ENCODE results near the gene FN3KRP. TPM values are rescaled to one million over a fixed set of nuclear protein-coding genes. Genes with fewer than 3 reads are reported as not detected.

The FN3KRP gene
- total RNA-seq, 1 donor from 2014 or later = 20.4 TPM

- no peak for DNase-seq (ENCODE audit: low spot score)
Observed at GRCh38 chr17:82705756-82706155, 10.8 kb upstream of the FN3KRP start.

GRCh38 chr17:82709024-82709675 lies 7.4 kb upstream of the FN3KRP start:
- no peak for DNase-seq (ENCODE audit: low spot score)

GRCh38 chr17:82709676-82710498 lies 6.6 kb upstream of the FN3KRP start:
- no peak for DNase-seq (ENCODE audit: low spot score)

DNA sequence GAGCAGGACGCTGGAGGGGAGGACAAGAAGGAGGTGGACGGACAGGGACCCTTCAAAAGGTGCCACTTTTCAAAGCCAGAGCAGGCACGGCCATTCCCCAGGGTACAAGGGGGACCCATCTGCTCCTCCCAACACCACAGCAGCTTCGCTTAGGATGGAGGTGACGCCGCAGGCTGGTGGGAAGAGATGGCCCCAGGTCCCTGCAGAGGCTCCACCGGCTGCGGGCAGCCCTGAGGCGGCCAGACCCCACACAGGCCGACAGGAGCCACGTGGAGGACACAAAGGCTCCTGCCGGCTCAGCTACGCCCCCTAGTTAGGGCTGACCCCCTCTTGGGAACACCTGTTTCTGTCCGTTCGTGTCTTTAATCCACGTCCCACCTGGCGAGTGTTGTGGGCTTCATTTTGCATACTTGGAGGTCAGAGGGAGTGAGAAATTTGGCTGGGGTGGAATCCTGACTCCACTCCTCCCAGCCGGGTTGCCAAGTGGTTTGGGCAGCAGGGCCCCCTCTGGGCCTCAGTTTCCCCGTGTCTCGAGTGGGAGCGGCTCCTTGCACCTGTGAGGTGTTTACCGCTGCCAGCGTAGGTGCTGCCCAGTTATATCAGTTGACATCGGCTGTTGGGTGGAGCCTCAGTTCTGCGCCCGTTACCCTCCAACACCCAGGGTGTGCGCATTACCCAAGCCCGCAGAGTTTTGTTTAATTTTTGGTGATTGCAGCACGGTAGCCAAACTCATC lies 5.8 kb upstream of the FN3KRP start:
- no peak for DNase-seq (ENCODE audit: low spot score)

DNA sequence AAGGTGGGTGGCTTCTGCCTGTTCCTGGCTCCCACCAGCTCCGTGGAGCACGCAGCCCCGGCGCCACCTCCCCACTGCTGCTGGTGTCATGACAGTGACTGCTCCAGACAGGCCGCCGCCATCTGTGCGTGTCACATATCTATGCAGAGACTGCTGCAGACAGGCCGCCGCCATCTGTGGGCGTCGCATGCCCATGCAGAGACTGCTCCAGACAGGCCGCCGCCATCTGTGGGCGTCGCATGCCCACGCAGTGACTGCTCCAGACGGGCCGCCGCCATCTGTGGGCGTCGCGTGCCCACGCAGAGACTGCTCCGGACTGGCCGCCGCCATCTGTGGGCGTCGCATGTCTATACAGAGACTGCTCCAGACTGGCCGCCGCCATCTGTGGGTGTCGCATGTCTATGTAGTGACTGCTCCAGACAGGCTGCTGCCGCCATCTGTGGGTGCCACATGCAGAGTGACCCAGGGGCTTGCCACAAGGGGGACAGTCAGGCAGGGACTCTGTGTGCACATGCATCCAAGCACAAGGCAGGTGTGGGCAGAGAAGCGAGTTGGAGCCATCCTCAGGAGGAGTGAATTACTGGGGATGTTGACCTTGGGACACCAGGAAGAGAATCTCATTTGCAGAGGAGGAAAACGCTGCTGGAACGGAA lies 3.3 kb upstream of the FN3KRP start:
- no peak for DNase-seq (ENCODE audit: low spot score)

DNA sequence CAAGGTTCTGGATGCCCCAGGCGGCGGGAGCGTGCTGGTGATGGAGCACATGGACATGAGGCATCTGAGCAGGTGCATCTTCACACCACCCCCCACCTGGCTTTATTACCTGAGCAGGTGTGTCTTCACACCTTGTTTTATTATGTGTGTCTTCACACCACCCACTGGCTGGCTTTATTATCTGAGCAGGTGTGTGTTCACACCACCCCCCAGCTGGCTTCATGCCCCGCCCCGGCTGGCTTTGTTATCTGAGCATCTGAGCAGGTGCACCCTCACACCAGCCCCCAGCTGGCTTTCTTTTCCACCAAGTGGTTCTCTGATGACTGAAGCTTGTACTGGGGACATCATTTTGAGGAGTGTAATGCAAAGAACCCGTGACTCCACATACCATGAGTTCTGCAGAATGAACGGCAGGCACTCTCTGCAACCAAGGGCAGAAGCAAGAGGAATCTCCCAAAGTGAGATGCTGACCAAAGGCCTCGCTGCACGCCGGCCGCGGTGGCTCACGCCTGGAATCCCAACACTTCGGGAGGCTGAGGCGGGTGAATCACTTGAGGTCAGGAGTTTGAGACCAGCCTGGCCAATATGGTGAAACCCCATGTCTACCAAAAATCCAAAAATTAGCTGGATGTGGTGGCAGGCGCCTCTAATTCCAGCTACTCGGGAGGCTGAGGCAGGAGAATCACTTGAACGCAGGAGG lies 2.6 kb downstream of the FN3KRP start:
- DNase-seq (ENCODE audit: low spot score) = no peak

DNA sequence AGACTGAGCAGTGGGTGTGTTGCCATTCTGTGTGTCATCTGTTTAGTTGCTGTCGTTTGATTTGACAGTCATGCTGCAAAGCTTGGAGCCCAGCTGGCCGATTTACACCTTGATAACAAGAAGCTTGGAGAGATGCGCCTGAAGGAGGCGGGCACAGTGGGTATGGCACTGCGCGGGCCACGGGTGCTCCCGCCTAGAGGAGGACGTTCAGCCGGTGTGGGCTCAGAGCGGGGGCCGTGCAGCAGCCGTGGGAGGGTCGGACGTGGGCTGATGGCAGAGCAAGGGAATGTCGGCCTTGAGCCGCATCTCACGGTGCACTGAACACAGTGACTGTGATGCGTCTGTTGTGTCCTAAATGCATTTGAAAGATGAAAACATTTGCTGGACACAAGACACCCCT lies 3.7 kb downstream of the FN3KRP start:
- DNase-seq (ENCODE audit: low spot score) = no peak

DNA sequence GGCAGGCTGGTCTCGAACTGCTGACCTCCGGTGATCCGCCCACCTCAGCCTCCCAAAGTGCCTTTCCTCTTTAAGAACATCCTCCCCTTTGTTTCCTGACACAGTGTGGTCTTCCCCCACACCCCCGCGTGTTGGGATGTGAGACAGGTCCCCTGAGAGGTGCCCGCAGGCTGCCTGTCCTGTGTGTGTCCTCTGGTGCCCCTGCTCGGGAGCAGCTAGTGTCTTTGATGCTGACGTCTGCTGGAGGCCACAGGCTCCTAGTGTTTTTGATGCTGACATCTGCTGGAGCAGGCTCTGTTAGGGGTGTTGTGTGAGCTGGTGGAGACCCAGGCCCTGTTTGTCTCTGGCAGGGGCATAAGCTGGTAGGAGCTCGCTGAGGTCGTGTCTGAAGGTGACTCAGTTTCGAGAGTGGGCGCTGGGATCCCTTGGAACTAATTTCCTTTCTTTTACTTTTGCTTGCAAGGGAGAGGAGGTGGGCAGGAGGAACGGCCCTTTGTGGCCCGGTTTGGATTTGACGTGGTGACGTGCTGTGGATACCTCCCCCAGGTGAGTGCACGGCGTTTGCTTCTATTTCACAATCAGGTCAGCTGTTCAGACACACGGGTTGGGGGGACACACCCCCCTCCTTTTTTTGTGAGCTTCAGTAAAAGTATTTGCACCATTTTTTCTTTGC lies 6.0 kb downstream of the FN3KRP start:
- DNase-seq (ENCODE audit: low spot score) = no peak

GRCh38 chr17:82723169-82723807 lies 6.8 kb downstream of the FN3KRP start:
- DNase-seq (ENCODE audit: low spot score) = no peak

- no peak for DNase-seq (ENCODE audit: low spot score)
Observed at GRCh38 chr17:82726427-82726826, 9.9 kb downstream of the FN3KRP start.

DNA sequence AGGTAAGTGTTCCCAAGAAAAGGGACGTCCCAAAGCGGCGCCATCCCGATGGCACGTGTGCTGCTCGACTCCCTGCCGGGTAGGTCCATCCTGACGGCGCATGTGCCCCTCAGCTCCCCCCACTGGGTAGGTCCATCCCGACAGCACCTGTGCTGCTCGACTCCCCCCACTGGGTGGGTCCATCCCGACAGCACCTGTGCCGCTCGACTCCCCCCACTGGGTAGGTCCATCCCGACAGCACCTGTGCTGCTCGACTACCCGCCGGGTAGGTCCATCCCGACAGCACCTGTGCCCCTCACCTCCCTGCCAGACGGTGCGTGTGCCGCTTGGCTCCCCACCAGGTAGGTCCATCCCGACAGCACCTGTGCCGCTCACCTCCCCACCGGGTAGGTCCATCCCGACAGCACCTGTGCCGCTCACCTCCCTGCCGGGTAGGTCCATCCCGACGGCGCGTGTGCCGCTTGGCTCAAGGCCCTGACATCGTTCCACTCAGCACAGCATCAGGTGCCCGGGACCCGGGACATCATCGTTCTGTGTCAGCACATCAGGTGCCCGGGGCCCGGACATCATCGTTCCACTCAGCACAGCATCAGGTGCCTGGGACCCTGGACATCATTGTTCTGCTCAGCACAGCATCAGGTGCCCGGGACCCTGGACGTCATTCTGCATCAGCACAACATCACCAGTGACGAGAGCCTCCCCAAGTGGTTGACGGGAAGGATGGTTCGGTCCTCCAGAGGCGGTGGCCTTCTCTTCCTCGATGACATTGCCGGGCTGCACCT lies 13.2 kb downstream of the FN3KRP start:
- DNase-seq (ENCODE audit: low spot score) = no peak

DNA sequence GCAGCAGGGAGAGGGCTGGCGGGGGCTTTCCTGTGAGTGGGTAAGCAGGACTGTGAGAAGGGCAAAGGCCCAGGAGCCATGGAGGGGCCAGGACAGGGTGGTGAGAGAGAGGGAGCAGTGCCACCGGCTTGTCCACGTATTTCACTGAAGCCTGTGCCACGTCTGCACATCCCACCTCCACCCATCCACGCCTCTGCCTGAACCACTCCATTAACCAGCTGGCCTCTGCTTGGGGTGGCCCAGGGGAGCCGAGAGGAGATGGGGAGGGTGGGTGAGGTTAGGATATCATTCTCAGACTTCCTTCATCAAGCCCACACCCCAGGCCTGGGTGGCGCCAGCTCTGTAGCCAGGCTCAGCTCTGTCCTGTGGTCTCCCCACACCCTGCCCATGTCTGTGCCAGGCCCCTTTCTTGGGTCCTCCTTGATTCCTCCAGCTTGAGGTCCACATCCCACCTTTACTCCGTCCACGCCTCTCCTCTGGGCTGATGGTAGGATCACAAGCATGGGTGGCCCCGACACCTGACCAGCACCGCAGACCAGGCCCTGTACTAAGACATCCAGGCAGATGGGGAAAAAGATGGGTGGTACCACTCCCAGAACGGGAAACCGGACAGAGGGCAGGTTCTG lies 15.7 kb downstream of the FN3KRP start:
- no peak for DNase-seq (ENCODE audit: low spot score)

DNA sequence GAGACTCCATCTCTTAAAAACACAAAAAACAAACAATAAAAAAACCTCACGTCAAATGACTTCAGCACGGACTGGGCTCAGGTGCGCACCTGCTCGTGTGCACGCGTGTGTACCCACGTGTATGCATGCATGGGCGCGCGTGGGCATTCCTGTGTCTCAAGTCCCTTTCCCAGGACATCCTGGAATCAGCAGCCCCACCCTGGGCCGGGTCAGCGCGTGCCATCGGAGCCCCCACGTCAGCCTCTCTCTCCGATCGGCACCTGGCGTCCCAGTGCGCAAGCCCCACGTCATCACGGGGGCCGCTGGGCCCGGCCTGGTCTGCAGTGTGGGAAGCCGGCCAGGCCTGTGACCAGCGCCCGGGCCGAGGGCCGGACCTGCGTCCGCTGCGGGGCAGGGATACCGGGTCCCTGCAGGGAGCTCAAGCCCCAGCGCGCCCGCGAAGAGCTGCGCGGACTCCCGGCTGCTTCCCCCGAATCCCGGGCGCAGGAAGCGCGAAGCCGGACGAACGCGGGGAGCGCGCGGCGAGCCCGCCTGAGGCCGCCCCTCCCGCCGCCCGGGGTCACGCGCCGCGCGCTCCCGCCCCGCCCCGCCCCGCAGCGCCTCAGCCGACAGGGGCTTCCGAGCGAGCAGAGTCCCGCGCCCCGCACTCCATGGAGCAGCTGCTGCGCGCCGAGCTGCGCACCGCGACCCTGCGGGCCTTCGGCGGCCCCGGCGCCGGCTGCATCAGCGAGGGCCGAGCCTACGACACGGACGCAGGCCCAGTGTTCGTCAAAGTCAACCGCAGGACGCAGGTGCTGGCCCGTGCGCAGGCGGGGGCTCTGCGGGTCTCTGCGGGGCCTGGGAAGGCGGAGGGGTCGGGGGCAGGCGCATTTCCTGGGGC lies 18.7 kb downstream of the FN3KRP start, which contains the start of gene FN3K:
Gene FN3K, plus strand, starts transcription at position 629 of the 880 bp plus-strand sequence. Its CDS starts 22 bp downstream, at position 651.
- DNase-seq (ENCODE audit: low spot score) = no peak

- no peak for DNase-seq (ENCODE audit: low spot score)
Observed at GRCh38 chr17:82736511-82737185, 20.1 kb downstream of the FN3KRP start.

- no peak for DNase-seq (ENCODE audit: low spot score)
Observed at GRCh38 chr17:82737967-82738877, 21.7 kb downstream of the FN3KRP start.

Measured in mesenteric fat pad (tissue), 1 donor.